Left kidney (tissue), 2 donors: Measurements from ENCODE around the gene PRKCZ. TPM values are rescaled to one million over a fixed set of nuclear protein-coding genes. Genes with fewer than 3 reads are reported as not detected.

Source experiments
- DNase-seq: peaks from one replicate; pipeline ENCODE4 v3.0.0-alpha.2; 2013
- polyA plus RNA-seq: library from polyadenylated mRNA; unstranded; fragments of 120-200 nt; gene quantifications from one replicate; pipeline ENCODE4 v1.2.1, GENCODE V29; 2013; ENCODE audit not compliant: insufficient read length

Gene PRKCZ
- polyA plus RNA-seq, 1 donor, result 29.7 TPM

GRCh38 chr1:2177541-2177940, 127.3 kb downstream of the PRKCZ start:
- DNase-seq, result no peak

- DNase-seq, result no peak
These were observed 127.8 kb downstream of the PRKCZ start for GRCh38 chr1:2177946-2178538.

- no peak for DNase-seq
These were observed 128.7 kb downstream of the PRKCZ start for GRCh38 chr1:2178875-2179274.

GRCh38 chr1:2179283-2180013, 129.2 kb downstream of the PRKCZ start:
- DNase-seq, result no peak

GRCh38 chr1:2180297-2181245, 130.4 kb downstream of the PRKCZ start:
- DNase-seq, result no peak

GRCh38 chr1:2181271-2181670, 131.1 kb downstream of the PRKCZ start:
- no peak for DNase-seq

- no peak for DNase-seq
These were observed 131.5 kb downstream of the PRKCZ start for GRCh38 chr1:2181752-2182151.

GRCh38 chr1:2182376-2182775, 132.2 kb downstream of the PRKCZ start:
- DNase-seq, result no peak

- DNase-seq, result no peak
These were observed 133.7 kb downstream of the PRKCZ start for GRCh38 chr1:2183937-2184334.

- DNase-seq, result no peak
These were observed 134.3 kb downstream of the PRKCZ start for GRCh38 chr1:2184531-2184930.

- DNase-seq, result no peak
These were observed 134.7 kb downstream of the PRKCZ start for GRCh38 chr1:2184934-2185333.

- no peak for DNase-seq
These were observed 136.0 kb downstream of the PRKCZ start for GRCh38 chr1:2185880-2186855.

GRCh38 chr1:2186901-2187300, 136.7 kb downstream of the PRKCZ start:
- no peak for DNase-seq

- no peak for DNase-seq
These were observed 137.4 kb downstream of the PRKCZ start for GRCh38 chr1:2187619-2188018.

GRCh38 chr1:2188336-2188735, 138.1 kb downstream of the PRKCZ start:
- no peak for DNase-seq

GRCh38 chr1:2189459-2190425, 139.5 kb downstream of the PRKCZ start:
- peak; percentile 92 for DNase-seq

GRCh38 chr1:2190491-2190976, 140.3 kb downstream of the PRKCZ start:
- no peak for DNase-seq

GRCh38 chr1:2192031-2192995, 142.1 kb downstream of the PRKCZ start:
- no peak for DNase-seq
